GM13976 (cell line): Measurements from ENCODE around the gene PTTG1.

Experiments used
- DNase-seq: peaks from one replicate; pipeline ENCODE4 v3.0.0; 2012; ENCODE audit warnings: low spot score
- in situ Hi-C: fragments of 300-500 bp; cut with MboI; formaldehyde crosslinking; loops from one replicate; pipeline ENCODE4 v1.12.0; 2022; ENCODE audit warnings: low sequenced_read_pairs, mixed read lengths, inconsistent platforms; ENCODE audit not compliant: unreplicated experiment
- TF ChIP-seq, protein P1 (sequence below): IDR thresholded peaks from 2 replicates; pipeline ENCODE4 v1.5.1; 2012; ENCODE audit warnings: borderline replicate concordance, mild to moderate bottlenecking; ENCODE audit not compliant: insufficient read depth; ENCODE audit errors: extremely low read depth, missing control alignments, control extremely low read depth

The PTTG1 gene

DNA sequence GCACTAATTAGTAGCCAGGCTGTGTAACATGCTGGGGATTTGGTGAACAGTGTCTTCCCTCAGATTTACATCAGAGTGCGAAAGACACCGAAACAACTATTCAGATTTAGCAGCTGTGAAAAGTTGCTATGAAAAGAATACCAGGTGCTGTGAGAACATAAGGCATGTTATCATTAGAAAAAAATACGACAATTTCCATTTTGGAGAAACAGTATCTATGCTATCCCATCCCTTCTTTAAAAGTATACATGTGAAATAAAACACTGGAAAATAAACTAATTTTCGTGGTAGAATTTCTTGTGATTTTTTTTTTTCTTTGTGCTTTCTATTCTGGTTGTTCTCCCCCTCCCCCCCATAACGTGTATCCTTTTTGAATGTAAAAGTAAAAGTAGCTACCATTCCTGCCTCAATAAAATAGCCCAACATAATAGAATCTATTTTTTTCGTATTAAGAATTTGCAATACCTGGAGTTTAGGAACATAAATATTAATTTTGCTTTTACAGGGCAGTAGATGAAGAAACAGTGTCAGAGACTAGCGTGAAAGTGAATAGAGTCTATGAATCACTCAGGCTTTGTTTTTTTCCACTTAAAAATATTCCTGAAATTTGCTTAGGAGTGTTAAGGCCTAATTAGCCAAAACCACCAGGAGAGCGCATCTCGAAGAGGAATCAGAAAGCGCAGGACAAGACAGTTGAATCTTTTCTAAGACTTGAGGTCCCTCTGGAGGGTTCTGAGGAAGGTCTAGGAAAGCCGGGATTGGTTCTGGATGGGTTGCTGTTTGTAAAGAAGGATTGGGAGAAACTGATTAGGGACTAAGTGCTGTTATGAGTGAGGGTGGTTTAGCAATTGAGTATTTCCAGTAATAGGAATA is 2.0 kb upstream of the PTTG1 start:
- in situ Hi-C loops: no loop called here
- DNase-seq: no peak
- TF ChIP-seq, protein P1, sequence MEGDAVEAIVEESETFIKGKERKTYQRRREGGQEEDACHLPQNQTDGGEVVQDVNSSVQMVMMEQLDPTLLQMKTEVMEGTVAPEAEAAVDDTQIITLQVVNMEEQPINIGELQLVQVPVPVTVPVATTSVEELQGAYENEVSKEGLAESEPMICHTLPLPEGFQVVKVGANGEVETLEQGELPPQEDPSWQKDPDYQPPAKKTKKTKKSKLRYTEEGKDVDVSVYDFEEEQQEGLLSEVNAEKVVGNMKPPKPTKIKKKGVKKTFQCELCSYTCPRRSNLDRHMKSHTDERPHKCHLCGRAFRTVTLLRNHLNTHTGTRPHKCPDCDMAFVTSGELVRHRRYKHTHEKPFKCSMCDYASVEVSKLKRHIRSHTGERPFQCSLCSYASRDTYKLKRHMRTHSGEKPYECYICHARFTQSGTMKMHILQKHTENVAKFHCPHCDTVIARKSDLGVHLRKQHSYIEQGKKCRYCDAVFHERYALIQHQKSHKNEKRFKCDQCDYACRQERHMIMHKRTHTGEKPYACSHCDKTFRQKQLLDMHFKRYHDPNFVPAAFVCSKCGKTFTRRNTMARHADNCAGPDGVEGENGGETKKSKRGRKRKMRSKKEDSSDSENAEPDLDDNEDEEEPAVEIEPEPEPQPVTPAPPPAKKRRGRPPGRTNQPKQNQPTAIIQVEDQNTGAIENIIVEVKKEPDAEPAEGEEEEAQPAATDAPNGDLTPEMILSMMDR: no peak

DNA sequence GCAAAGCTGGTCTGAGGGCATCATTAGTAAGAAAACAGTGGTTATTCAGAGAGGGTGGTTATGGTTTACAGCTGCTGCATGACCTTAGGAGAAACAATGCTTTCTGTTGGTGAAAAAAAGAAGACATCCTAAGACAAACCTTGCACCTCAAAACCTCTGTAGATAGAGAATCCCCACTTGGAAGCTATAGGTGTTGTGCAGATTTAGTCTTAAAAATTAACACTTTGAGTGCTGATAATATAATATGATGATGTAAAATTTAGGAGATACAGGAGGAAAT is 1.4 kb upstream of the PTTG1 start:
- TF ChIP-seq, protein P1: no peak
- in situ Hi-C loops: no loop called here
- DNase-seq: no peak

DNA sequence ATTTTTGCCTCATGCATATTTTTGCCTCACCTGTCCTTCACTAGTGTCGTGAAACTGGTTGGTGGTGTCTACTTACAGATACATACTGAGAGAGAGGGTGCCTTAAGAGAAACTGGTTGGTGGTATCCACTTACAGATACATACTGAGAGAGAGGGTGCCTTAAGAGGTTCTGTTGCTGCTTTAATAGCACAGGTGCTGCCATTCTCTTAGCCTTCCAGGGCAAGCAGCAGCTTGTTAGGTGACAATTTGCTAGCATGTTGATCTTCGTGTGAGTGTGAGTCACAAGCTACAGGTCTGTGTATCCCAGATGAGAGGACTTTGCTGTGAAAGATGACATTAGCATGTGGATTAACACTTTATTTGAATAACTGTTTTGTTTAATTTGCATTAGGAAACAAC is 1.4 kb downstream of the PTTG1 start:
- TF ChIP-seq, protein P1: no peak
- DNase-seq: no peak

DNA sequence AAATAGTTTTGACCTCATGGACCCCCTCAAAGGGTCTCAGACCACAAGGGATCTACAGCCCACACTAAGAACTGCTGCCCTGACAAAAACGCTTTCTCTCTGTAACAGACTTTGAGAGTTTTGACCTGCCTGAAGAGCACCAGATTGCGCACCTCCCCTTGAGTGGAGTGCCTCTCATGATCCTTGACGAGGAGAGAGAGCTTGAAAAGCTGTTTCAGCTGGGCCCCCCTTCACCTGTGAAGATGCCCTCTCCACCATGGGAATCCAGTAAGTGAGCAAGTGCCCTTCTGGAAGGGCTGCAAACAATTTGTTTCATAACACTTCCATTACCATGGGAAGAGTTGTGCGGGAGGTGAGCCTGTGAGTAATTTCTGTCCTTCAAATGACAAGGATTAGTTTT is 6.0 kb downstream of the PTTG1 start:
- DNase-seq: no peak
- in situ Hi-C loops: no loop called here
- TF ChIP-seq, protein P1: no peak

More for the DNA sequence above, 1.4 kb downstream of the PTTG1 start:
- in situ Hi-C loops: no loop called here

DNA sequence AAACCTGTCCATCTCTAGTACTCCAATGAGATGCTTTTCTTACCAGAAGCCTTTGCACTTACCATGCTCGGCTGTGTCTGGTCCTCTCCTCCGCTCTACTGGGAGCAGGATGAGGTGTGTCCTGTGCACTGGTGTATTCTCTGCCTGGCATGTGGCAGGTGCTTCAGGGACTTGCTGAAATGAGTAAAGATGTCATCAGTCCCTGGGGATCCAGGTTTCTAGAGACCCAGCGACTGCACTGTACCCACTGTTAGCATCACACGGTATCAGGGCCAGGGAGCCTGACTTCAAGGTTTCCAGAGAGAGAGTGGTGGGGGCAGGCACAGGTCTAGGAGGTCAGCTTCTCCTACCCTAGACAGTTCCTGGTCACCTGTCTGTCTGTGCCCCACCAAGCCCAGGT is 10.5 kb downstream of the PTTG1 start:
- in situ Hi-C loops: no loop called here
- TF ChIP-seq, protein P1: no peak
- DNase-seq: no peak

DNA sequence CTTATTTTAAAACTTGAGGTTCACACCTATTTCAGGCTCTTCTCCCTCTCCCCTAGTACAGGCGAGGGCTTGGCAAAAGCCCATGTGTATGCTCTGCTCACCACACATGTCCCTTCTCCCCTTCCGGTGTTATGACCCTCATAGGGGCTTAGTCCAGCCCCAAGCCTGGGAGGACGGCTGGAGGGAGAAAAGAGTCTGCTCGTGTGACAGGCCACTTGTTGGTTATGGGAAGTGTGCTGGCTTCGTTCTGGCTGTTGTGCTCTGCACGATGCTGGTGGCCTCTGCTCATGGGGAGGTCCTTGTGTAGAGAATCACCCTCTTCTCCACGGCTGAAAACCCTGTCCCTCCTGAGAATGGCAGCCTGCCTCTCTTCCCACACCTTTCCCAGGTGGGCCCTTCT is 11.1 kb downstream of the PTTG1 start:
- no peak for DNase-seq
- in situ Hi-C loops: no loop called here
- TF ChIP-seq, protein P1: no peak
